Activated CD8-positive, alpha-beta T cell treated with anti-CD3 and anti-CD28 coated beads, Interleukin-2, amount 10 ng/mL, durations not matched to agents 7 days and 5 days (primary cell): ENCODE data around the gene SH3RF3. TPM values are rescaled to one million over a fixed set of nuclear protein-coding genes. Genes with fewer than 3 reads are reported as not detected.
A peak's percentile ranks its signal among the peaks of the same experiment; 100 is the strongest.

Experiments
- ATAC-seq: fragments of 150-1000 bp; cut with Tn5 transposase; one replicate; pipeline ENCODE4 v1.10.0; 2021; ENCODE audit warnings: moderate library complexity
- CTCF ChIA-PET: fragments of 350-600 bp; sonication (Branson Sonifier 250); formaldehyde crosslinking; loops from one replicate; lab custom pipeline; 2021; ENCODE audit warnings: antibody characterized with exemption; lab: Charles Lee
- POLR2A ChIA-PET: fragments of 350-600 bp; sonication (Branson Sonifier 250); formaldehyde crosslinking; loops from one replicate; lab custom pipeline; 2021; ENCODE audit warnings: antibody characterized with exemption; lab: Charles Lee
- DNase-seq: peaks from one replicate; pipeline ENCODE4 v3.0.0-alpha.2; 2020
- H3K27ac Mint-ChIP-seq: one replicate; pipeline ENCODE4 v1.8.0; 2021; ENCODE audit warnings: mild to moderate bottlenecking, mixed read lengths
- H3K27me3 Mint-ChIP-seq: one replicate; pipeline ENCODE4 v1.8.0; 2021; ENCODE audit warnings: low read depth, mixed read lengths
- H3K36me3 Mint-ChIP-seq: one replicate; pipeline ENCODE4 v1.8.0; 2021; ENCODE audit warnings: low read depth, mixed read lengths
- H3K4me1 Mint-ChIP-seq: one replicate; pipeline ENCODE4 v1.8.0; 2021; ENCODE audit warnings: low read depth, mixed read lengths
- H3K4me3 Mint-ChIP-seq: one replicate; pipeline ENCODE4 v1.8.0; 2021; ENCODE audit warnings: mild to moderate bottlenecking, mixed read lengths
- H3K9me3 Mint-ChIP-seq: one replicate; pipeline ENCODE4 v1.8.0; 2022; ENCODE audit warnings: mixed read lengths; ENCODE audit not compliant: insufficient read depth
- total RNA-seq, 2 experiments: library from RNA; stranded (reverse); gene quantifications; one replicate each; pipeline ENCODE4 v1.2.3, GENCODE V29; 2021

SH3RF3 gene
- total RNA-seq, 2 experiments from 2014 or later, result 0.10 TPM; not detected in 1

DNA sequence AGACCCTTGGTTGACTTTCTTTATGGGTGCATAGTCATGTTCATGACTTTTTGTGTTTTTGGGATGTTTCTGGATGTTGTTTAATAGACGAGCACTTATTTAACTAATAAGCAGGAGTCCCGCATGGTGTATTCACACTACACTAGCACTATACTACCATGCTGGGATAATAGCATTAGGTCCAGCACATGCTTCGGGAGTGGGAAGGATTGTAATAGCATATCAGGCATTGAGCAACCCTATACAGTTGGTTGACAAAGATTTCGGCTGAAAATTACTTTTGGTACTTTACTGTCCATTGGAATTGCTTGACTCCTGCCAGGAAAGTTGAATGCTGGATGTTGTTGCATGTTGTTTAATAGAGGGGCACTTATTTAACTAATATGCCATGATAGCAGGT, 2.8 kb downstream of the SH3RF3 start:
- Mint-ChIP-seq H3K9me3 (no peaks in the 10 kb centered on the region), H3K4me1 (peaks cover 21% of the 10 kb centered on the region), H3K27me3 (peaks cover 32% of the 10 kb centered on the region), H3K36me3 (no peaks in the 10 kb centered on the region), H3K27ac (no peak overlapping the region), H3K4me3 (no peak overlapping the region)
- no peak for ATAC-seq
- ChIA-PET POLR2A (no interaction called here), CTCF (interaction anchor here (3.6 kb wide), 1 partner anchor 378 kb away, joined by 17 read pairs; no protein-coding TSS in a partner anchor)
- DNase-seq, result no peak

DNA sequence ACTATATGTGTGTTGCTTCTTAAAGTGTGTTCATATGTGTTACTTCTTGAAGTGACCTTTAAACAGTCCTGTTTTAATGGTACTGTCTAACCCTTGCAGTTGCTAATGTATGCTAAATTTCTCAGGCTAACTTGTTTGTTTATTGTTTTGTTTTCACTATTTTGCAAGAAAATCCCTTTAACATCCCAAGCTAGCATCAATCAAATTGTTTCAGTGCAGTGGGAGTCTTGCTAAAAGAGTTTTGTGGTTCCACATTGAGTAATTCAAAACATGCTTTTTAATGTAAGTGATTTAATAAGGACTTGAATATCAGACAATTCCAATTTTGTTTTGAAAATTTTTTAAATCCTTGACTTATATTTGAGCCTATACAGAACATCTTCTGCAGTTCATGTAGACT, 3.6 kb downstream of the SH3RF3 start:
- Mint-ChIP-seq H3K9me3 (no peaks in the 10 kb centered on the region), H3K27ac (no peak overlapping the region), H3K36me3 (no peaks in the 10 kb centered on the region), H3K4me3 (no peak overlapping the region), H3K4me1 (peaks cover 21% of the 10 kb centered on the region), H3K27me3 (peaks cover 32% of the 10 kb centered on the region)
- ChIA-PET CTCF (interaction anchor here (3.6 kb wide), 1 partner anchor 378 kb away, joined by 17 read pairs; no protein-coding TSS in a partner anchor), POLR2A (no interaction called here)
- ATAC-seq (no peak), DNase-seq (no peak)

DNA sequence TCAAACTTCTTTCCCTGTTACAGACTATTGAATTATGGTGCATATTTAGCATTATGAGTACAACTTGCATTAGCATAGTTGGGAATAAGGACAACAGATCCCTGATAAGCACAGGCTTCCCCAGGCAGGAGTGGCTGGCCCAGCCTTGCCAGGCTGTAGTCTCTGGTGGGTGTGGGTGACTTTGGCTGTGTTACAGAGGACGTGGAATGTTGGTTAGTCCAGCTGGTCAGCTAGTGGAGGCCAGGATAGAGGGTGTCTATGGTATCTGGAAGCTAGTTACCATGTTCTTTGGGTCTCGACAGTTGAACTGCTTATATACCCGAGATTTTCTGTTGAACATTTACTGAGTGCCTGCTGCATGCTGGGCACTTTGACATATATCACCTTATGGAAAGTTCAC, 4.7 kb downstream of the SH3RF3 start:
- Mint-ChIP-seq H3K9me3 (no peaks in the 10 kb centered on the region), H3K27me3 (peaks cover 29% of the 10 kb centered on the region), H3K4me3 (no peak overlapping the region), H3K27ac (no peak overlapping the region), H3K36me3 (no peaks in the 10 kb centered on the region), H3K4me1 (peaks cover 20% of the 10 kb centered on the region)
- DNase-seq (no peak), ATAC-seq (no peak)
- CTCF ChIA-PET, result interaction anchor here (3.6 kb wide), 1 partner anchor 376 kb away, joined by 17 read pairs; no protein-coding TSS in a partner anchor
- POLR2A ChIA-PET, result no interaction called here

DNA sequence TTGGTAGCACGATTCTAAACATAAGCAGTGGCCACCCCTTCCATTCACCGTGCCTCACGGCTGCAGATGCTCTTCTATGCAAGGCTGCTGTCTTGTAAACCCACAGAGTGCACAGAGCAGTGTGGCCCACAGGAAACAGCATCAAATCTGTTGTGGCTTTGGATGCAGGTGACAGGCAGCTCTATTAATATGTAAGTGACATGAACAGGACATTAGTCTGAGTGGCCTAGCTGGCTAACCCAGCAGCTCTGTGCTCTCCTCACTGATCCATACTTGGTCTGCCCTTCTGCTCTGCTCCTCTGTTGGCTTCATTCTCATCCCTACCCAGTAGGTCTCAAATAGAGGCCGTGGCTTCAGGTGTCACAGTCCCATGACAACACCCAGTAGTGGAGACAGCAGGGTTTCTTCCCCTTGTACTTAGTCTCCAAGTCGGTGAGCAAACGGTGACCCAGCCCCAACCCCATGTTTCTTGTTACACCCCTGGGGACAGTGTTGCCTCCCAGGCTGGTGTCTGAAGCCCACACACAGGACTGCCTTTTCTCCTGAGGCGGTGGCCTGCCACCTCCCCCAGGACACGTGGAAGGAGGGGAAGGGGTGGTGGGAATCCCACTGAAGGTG, 5.8 kb downstream of the SH3RF3 start:
- Mint-ChIP-seq H3K4me1 (peaks cover 19% of the 10 kb centered on the region), H3K36me3 (no peaks in the 10 kb centered on the region), H3K9me3 (no peaks in the 10 kb centered on the region), H3K27me3 (peaks cover 28% of the 10 kb centered on the region), H3K27ac (no peak overlapping the region), H3K4me3 (no peak overlapping the region)
- ChIA-PET CTCF (interaction anchor here (3.6 kb wide), 1 partner anchor 375 kb away, joined by 17 read pairs; no protein-coding TSS in a partner anchor), POLR2A (no interaction called here)
- ATAC-seq (peak; percentile 40), DNase-seq (no peak)

DNA sequence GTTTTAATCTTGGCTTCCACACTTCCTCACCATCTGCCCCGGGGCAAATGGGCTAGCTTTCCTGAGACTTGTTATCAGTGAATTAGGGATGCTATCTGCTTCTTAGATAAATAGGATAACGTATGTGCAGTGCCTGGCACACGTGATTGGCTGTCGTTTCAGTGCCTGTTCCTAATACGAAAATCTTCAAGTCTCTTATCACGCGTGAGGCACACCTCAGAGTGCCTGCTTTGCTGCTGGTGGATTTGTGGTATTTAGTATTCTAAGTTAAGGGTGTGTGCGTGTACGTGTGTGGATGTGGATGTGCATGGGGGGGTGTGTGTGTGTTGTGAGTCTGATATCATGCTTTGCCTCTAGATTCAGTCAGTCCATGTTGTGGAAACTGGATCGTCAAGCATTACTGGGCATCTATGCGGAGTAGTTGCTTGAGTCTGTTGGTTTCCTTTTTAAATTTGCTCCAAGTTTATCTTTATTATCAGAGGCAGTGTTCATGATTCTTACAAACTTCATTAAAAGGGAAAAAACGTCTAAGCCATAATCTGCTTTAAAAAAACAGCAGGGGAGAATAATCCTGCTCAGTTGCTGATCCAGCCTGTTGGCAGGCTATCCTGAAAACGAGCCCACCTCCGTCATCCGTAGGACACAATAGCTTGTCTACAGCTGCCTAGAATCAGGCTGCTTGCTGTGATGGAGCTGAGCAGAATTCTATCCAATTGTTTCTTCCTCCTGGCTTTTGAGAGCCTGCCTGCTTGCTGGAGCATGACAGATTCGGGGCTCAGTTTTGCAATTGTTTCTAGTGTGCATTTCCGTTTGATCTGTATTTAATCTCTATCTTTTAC, 6.6 kb downstream of the SH3RF3 start:
- peaks cover 22% of the 10 kb centered on the region for H3K27me3 Mint-ChIP-seq
- ChIA-PET CTCF (interaction anchor here (3.6 kb wide), 1 partner anchor 375 kb away, joined by 17 read pairs; no protein-coding TSS in a partner anchor), POLR2A (no interaction called here)
- H3K36me3 Mint-ChIP-seq, result no peaks in the 10 kb centered on the region
- H3K9me3 Mint-ChIP-seq, result no peaks in the 10 kb centered on the region
- no peak overlapping the region for H3K4me3 Mint-ChIP-seq
- H3K27ac Mint-ChIP-seq, result no peak overlapping the region
- ATAC-seq (no peak), DNase-seq (no peak)
- H3K4me1 Mint-ChIP-seq, result peaks cover 13% of the 10 kb centered on the region

DNA sequence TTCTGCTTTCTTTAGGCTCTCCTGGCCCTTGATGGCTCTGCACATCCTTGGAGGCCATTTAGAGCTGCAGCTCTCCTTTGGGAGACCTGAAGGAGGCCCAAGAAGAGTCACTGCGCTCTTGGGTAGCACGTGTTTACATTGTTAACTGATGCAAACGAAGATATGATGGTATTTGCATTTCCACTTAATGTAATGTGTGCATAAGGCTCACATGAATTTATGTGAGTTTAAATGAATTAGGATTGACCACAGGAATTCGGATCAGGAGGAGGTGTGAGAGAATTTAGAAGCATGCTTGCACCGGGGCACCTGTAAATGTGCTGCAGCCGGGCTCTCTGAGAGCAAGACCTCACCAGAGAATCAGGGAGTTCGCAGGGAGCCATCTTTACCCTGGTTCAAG, 7.5 kb downstream of the SH3RF3 start:
- POLR2A ChIA-PET, result no interaction called here
- CTCF ChIA-PET, result no interaction called here
- Mint-ChIP-seq H3K27me3 (peaks cover 16% of the 10 kb centered on the region), H3K9me3 (no peaks in the 10 kb centered on the region), H3K36me3 (no peaks in the 10 kb centered on the region), H3K27ac (no peak overlapping the region), H3K4me1 (peaks cover 13% of the 10 kb centered on the region), H3K4me3 (no peak overlapping the region)
- no peak for DNase-seq
- no peak for ATAC-seq

DNA sequence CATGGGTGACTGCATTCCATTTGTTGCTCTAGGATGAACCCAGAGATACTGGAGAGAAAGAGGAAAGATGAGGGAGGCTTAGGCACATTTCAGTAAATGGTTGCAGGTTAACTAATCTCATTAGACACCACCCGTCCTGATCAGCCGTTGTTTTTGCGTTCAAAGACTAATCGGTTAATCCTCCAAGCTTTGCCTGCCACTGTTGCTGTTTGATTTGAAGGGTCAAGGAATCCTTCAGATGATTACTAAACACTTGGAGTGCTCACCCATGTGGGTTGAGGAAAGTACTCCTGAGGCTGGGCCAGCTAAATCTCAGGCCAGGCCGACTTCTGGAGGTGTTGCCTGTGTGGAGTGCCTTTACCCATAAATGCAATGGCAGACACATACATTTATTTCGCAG, 8.6 kb downstream of the SH3RF3 start:
- ATAC-seq (no peak), DNase-seq (no peak)
- POLR2A ChIA-PET, result interaction anchor here (0.6 kb wide), 1 partner anchor 17 kb away, joined by 3 read pairs; no protein-coding TSS in a partner anchor
- no peaks in the 10 kb centered on the region for H3K36me3 Mint-ChIP-seq
- CTCF ChIA-PET, result no interaction called here
- no peak overlapping the region for H3K27ac Mint-ChIP-seq
- peaks cover 15% of the 10 kb centered on the region for H3K4me1 Mint-ChIP-seq
- H3K27me3 Mint-ChIP-seq, result peaks cover 7% of the 10 kb centered on the region
- H3K4me3 Mint-ChIP-seq, result no peak overlapping the region
- no peaks in the 10 kb centered on the region for H3K9me3 Mint-ChIP-seq

DNA sequence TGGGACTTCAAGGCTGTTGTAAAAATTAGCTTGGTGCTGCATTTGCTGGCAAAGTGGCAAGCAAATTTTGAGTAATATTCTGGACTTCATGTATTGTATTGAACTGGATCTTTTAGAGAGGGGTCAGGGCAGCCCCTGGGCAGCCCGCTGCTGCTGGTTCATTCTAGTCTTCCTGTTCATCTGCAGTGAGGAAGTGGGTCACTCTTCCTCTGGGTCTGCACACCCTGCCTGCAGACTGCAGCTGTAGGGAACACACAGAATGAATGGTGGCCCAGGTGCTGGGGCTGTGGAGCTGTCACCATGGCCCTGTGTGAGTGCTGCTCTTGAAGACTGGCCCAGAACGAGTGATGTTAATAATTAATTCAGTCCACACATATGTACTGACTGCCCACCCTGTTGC, 9.4 kb downstream of the SH3RF3 start:
- DNase-seq, result no peak
- Mint-ChIP-seq H3K27ac (no peak overlapping the region), H3K9me3 (no peaks in the 10 kb centered on the region), H3K36me3 (no peaks in the 10 kb centered on the region), H3K4me3 (no peak overlapping the region), H3K27me3 (peaks cover 7% of the 10 kb centered on the region), H3K4me1 (peaks cover 20% of the 10 kb centered on the region)
- ChIA-PET CTCF (no interaction called here), POLR2A (interaction anchor here (0.6 kb wide), 1 partner anchor 17 kb away, joined by 3 read pairs; no protein-coding TSS in a partner anchor)
- ATAC-seq, result no peak

DNA sequence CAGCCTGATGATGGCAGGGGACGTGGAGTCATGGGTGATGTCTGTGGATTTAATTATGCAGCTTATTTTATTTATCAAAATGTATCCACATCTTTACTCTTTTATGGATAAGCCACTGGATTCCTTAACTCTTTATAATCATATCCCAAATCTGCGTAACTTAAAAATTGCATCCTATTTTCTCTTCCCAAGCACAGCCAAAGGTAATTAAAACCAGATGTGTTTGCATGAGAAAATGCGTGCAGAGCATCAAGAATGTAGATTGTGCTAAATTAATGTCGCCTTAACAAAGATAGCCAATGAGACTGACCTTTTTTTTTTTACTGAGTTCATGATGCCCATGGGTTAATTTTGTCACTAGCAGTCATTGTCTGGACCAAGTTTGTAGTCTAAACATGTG, 10.0 kb downstream of the SH3RF3 start:
- H3K27ac Mint-ChIP-seq, result no peak overlapping the region
- ATAC-seq (no peak), DNase-seq (no peak)
- no peaks in the 10 kb centered on the region for H3K9me3 Mint-ChIP-seq
- H3K27me3 Mint-ChIP-seq, result peaks cover 4% of the 10 kb centered on the region
- CTCF ChIA-PET, result no interaction called here
- H3K4me3 Mint-ChIP-seq, result no peak overlapping the region
- H3K4me1 Mint-ChIP-seq, result peaks cover 24% of the 10 kb centered on the region
- POLR2A ChIA-PET, result no interaction called here
- no peaks in the 10 kb centered on the region for H3K36me3 Mint-ChIP-seq

DNA sequence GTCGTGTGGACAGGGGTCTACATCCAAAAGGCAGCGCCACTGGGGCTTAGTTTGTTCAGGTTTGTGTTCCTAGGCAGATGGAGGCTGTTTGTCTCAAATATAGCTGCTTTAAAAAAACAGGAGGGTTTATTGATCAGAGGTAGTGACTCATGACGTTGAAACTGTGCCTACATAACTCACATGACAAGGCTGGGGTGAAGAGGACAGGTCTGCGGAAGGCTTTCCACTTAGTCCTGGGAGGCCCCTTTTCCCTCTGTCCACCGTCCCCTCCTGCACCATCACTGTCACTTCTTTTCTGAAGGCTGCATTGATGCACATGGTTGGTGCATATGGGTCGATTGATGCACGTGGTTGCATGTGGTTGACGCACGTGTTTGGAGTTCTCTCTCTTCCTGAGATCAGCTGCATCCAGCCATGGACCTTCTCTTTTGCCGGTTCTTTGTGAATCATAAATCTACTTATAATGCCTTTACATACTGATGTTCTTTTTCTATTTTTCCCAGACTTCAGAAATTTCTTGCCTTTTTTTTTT, 10.9 kb downstream of the SH3RF3 start:
- H3K9me3 Mint-ChIP-seq, result no peaks in the 10 kb centered on the region
- no peak overlapping the region for H3K4me3 Mint-ChIP-seq
- DNase-seq, result no peak
- peaks cover 27% of the 10 kb centered on the region for H3K4me1 Mint-ChIP-seq
- H3K36me3 Mint-ChIP-seq, result no peaks in the 10 kb centered on the region
- no peak overlapping the region for H3K27ac Mint-ChIP-seq
- POLR2A ChIA-PET, result no interaction called here
- CTCF ChIA-PET, result no interaction called here
- H3K27me3 Mint-ChIP-seq, result peaks cover 4% of the 10 kb centered on the region
- no peak for ATAC-seq

DNA sequence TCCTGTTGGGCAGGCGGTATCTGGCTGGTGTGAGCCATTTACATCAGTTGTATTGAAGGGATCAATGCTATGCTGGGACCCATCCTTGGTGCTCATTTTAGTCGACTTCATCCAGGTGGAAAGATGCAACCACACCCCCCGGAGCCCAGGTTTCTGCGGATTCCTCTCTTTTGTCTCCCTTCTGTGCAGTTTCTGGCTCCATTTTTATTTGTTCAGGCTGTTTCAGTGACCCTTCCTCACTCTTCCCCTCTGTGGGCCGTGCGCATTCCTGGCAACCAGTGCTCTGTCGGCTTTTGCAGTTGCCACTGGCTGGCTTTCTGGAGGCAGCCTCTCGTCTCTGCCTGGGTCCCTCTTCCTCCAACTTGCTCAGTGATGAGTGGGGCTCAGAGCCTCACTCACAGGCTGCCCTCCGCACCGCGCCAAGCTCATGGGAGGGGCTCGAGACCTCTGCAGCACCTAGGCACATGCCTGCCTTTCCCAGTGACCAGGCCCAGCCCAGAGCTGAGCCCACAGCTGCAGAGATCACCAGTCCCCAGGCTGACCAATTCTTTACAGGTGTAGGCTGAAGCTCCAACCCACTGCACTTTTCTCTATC, 12.1 kb downstream of the SH3RF3 start:
- no peak overlapping the region for H3K4me3 Mint-ChIP-seq

More for the DNA sequence above, 12.1 kb downstream of the SH3RF3 start:
- ChIA-PET CTCF (no interaction called here), POLR2A (no interaction called here)
- H3K36me3 Mint-ChIP-seq, result no peaks in the 10 kb centered on the region
- H3K9me3 Mint-ChIP-seq, result no peaks in the 10 kb centered on the region
- peaks cover 30% of the 10 kb centered on the region for H3K4me1 Mint-ChIP-seq
- no peak for DNase-seq
- H3K27me3 Mint-ChIP-seq, result no peaks in the 10 kb centered on the region
- ATAC-seq, result no peak
- H3K27ac Mint-ChIP-seq, result no peak overlapping the region
